Spleen (tissue), 7 donors: Measurements from ENCODE around the gene NUP210.

Source experiments
- CTCF ChIP-seq, 11 experiments: fragments of 200-600 bp in 7 of 11; fragments of 450-650 bp in 4 of 11; sonication (generic) in 4 of 11; IDR thresholded peaks in 8 of 11; conservative IDR thresholded peaks in 3 of 11; 1 replicate in 7 of 11; 2 replicates in 4 of 11; pipeline versions ENCODE4 v1.4.0 to v1.8.0; 2016 to 2021; ENCODE audit warnings: antibody characterized with exemption in 11 of 11, inconsistent platforms in 4 of 11, mild to moderate bottlenecking in 1 of 11
- POLR2AphosphoS5 ChIP-seq, 3 donors: sonication (generic); formaldehyde crosslinking; IDR thresholded peaks; one replicate each; pipeline ENCODE4 v1.5.1; 2017; ENCODE audit warnings: antibody characterized with exemption in 3 of 3
- donor health status: DM: no; HTN: no; CAD: no; lungs with moderate emphysema.
- donor health status: DM: no; HTN: no; CAD: no.
- donor health status: DM: no; HTN: no; CAD: no.

DNA sequence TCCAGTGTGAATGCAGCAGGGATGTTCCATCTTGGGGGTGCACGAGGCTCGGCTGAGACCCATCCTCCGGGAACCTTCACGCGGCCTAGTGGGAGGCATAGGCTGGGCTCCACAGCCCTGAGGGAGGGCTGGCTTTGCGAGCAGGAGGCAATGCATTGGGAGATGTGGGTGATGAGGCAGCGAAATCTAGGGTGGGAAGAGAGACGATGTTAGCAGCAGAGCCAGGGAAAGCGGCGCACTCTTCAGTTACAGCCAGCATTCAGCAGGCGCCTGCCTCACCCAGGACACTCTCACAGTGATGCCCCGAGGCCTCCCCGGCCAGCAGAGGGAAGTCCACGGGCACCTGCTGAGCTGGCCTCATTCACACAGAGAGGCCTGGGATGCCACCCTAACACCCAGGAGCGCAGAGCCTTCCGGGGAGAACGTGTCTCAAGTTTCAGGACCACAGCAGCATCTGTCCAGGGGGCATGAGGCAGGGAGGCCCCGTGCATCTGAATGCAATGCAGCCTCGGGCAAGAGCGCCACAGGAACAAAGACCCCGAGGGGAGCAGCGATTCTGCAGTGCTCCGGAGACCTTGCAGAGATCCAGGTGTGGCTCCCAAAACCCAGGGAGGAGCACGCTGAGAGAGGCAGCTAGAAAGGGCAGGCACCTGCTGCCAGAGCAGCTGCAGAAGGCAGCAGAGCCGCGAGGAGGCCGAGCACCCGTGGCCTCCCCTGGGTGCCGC, 102.4 kb downstream of the NUP210 start:
- TF ChIP-seq POLR2AphosphoS5 (IDR thresholded peaks at IDR 0.05), result no peak
- TF ChIP-seq CTCF (IDR thresholded peaks at IDR 0.05 in 8 of 11, conservative IDR thresholded peaks at IDR 0.05 in 3 of 11), result no peak
